Measurements from ENCODE around the gene ZFC3H1. TPM values are rescaled to one million over a fixed set of nuclear protein-coding genes. Genes with fewer than 3 reads are reported as not detected.

Gene ZFC3H1
- total RNA-seq, 3 donors from 2014 or later (not counting 1 experiment from before 2014, with no cell fraction given), result 158 to 164 (median 164) TPM

DNA sequence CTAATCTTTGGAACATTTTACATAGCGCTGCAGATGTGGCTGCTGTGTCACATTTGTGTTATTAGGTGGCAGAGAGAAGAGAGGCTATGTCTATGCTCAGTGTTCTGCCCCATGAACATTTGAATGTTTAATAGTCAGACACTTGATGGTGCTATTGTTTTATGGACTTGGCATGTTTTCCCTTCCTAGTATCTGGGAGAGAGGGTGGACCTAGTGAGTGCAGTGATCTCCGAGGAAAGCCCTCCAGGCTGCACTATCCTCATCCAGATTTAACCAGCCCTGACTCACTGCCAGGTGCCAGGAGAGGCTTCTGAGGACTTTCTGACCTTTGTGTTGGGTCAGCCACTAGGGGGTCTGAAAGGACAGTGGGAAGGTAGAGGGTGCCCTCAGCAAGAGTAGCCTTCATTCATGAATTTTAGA lies 24.3 kb downstream of the ZFC3H1 start:
- TF ChIP-seq, protein P1, sequence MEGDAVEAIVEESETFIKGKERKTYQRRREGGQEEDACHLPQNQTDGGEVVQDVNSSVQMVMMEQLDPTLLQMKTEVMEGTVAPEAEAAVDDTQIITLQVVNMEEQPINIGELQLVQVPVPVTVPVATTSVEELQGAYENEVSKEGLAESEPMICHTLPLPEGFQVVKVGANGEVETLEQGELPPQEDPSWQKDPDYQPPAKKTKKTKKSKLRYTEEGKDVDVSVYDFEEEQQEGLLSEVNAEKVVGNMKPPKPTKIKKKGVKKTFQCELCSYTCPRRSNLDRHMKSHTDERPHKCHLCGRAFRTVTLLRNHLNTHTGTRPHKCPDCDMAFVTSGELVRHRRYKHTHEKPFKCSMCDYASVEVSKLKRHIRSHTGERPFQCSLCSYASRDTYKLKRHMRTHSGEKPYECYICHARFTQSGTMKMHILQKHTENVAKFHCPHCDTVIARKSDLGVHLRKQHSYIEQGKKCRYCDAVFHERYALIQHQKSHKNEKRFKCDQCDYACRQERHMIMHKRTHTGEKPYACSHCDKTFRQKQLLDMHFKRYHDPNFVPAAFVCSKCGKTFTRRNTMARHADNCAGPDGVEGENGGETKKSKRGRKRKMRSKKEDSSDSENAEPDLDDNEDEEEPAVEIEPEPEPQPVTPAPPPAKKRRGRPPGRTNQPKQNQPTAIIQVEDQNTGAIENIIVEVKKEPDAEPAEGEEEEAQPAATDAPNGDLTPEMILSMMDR (IDR thresholded peaks at IDR 0.05), result no peak
- H3K9me3 ChIP-seq (ENCODE audit: control insufficient read depth, insufficient read depth, low read length), result no peaks in the 10 kb centered on the region
- no peaks in the 10 kb centered on the region for H3K4me1 ChIP-seq (ENCODE audit: control insufficient read depth, insufficient read depth, low read length)
- peak; percentile 24 to 43 (median 30) for ATAC-seq
- H3K36me3 Mint-ChIP-seq, result peaks cover 22% of the 10 kb centered on the region
- no peak overlapping the region for H3K4me3 ChIP-seq (ENCODE audit: low read length)
- no peak overlapping the region for H3K27ac ChIP-seq (ENCODE audit: low read length)
- no peak overlapping the region for H3K4me3 Mint-ChIP-seq
- no peaks in the 10 kb centered on the region for H3K27me3 Mint-ChIP-seq (ENCODE audit: low read depth in 2 of 2)
- peaks cover 15 to 18% of the 10 kb centered on the region in 2 donors for H3K4me1 Mint-ChIP-seq
- peak in 1 of 2 donors; percentile 14 for DNase-seq
- no peaks in the 10 kb centered on the region for H3K9me3 Mint-ChIP-seq
- peak overlapping the region; percentile 41 to 68 for H3K27ac Mint-ChIP-seq
- H3K27me3 ChIP-seq (ENCODE audit: control insufficient read depth, insufficient read depth, low read length), result no peaks in the 10 kb centered on the region
- intact Hi-C loops (cut with micrococcal nuclease), result no loop called here
- H3K36me3 ChIP-seq (ENCODE audit: control insufficient read depth, insufficient read depth, low read length), result peaks cover 86% of the 10 kb centered on the region
- WGBS (ENCODE audit: insufficient coverage), result 85% methylated on average over 2 of the region's 2 CpGs

DNA sequence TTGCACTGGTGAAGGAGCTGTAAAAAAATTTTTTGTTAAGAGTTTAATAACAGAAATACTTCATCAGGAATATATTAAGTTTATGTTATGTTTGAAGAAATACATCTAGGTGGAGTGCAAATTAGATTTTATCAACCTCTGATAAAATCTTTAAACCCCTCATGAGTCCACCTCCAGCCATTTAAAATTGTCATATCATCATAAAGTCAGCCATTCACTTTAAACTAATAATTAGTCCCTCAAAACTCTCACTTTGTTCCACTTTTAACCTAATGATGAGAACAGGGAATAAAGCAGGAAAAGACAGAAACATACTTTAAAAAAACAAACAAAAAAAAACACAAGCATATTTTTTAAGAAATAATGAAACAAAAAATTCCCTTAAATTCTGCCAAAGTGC lies 25.1 kb downstream of the ZFC3H1 start:
- DNase-seq (no peak), ATAC-seq (no peak)
- H3K4me3 ChIP-seq (ENCODE audit: low read length), result no peak overlapping the region
- no peaks in the 10 kb centered on the region for H3K4me1 ChIP-seq (ENCODE audit: control insufficient read depth, insufficient read depth, low read length)
- Mint-ChIP-seq H3K9me3 (no peaks in the 10 kb centered on the region), H3K36me3 (peaks cover 16% of the 10 kb centered on the region), H3K4me3 (no peak overlapping the region), H3K4me1 (peaks cover 13 to 15% of the 10 kb centered on the region in 2 donors), H3K27ac (peak overlapping the region; percentile 41 to 68), H3K27me3 (ENCODE audit: low read depth in 2 of 2) (no peaks in the 10 kb centered on the region)
- TF ChIP-seq, protein P1 (IDR thresholded peaks at IDR 0.05), result no peak
- H3K27ac ChIP-seq (ENCODE audit: low read length), result no peak overlapping the region
- H3K27me3 ChIP-seq (ENCODE audit: control insufficient read depth, insufficient read depth, low read length), result no peaks in the 10 kb centered on the region
- intact Hi-C loops (cut with micrococcal nuclease), result no loop called here
- peaks cover 86% of the 10 kb centered on the region for H3K36me3 ChIP-seq (ENCODE audit: control insufficient read depth, insufficient read depth, low read length)
- H3K9me3 ChIP-seq (ENCODE audit: control insufficient read depth, insufficient read depth, low read length), result no peaks in the 10 kb centered on the region

DNA sequence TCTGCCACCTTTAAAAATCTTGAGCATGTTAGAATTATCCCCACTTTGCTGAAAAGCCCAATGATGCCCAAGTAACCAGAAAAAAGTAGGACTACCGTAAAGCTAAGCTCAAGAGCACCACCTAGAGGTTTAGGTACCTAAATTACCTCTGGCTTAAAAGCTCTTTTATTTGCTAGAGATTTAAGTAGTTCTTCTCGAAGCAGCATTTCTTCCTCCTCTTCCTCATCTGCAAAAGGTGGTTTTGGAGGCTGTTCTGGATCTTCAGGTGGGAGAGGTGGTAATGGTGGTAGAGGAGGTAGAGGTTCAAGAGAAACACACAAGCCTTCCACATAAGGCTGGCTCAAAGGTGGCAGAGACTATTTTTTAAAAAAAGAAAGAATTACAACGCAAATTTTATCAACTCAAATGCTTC lies 26.9 kb downstream of the ZFC3H1 start:
- H3K36me3 Mint-ChIP-seq, result peaks cover 28% of the 10 kb centered on the region
- Histone ChIP-seq H3K36me3 (ENCODE audit: control insufficient read depth, insufficient read depth, low read length) (peaks cover 87% of the 10 kb centered on the region), H3K4me3 (ENCODE audit: low read length) (no peak overlapping the region), H3K27ac (ENCODE audit: low read length) (no peak overlapping the region), H3K9me3 (ENCODE audit: control insufficient read depth, insufficient read depth, low read length) (no peaks in the 10 kb centered on the region), H3K27me3 (ENCODE audit: control insufficient read depth, insufficient read depth, low read length) (no peaks in the 10 kb centered on the region), H3K4me1 (ENCODE audit: control insufficient read depth, insufficient read depth, low read length) (no peaks in the 10 kb centered on the region)
- ATAC-seq (peak; percentile 66 to 89 (median 76)), DNase-seq (peak in 1 of 2 donors; percentile 80)
- H3K27ac Mint-ChIP-seq, result peak overlapping the region; percentile 72 to 80
- H3K9me3 Mint-ChIP-seq, result no peaks in the 10 kb centered on the region
- no peaks in the 10 kb centered on the region for H3K27me3 Mint-ChIP-seq (ENCODE audit: low read depth in 2 of 2)
- 20% methylated on average over 1 of the region's 3 CpGs for WGBS (ENCODE audit: insufficient coverage)
- TF ChIP-seq, protein P1 (IDR thresholded peaks at IDR 0.05), result peak; percentile 75
- H3K4me3 Mint-ChIP-seq, result no peak overlapping the region
- H3K4me1 Mint-ChIP-seq, result peaks cover 12 to 15% of the 10 kb centered on the region in 2 donors
- intact Hi-C loops (cut with micrococcal nuclease), result loop anchor here (2.0 kb wide), 1 partner anchor 110 kb away; no protein-coding TSS in a partner anchor

DNA sequence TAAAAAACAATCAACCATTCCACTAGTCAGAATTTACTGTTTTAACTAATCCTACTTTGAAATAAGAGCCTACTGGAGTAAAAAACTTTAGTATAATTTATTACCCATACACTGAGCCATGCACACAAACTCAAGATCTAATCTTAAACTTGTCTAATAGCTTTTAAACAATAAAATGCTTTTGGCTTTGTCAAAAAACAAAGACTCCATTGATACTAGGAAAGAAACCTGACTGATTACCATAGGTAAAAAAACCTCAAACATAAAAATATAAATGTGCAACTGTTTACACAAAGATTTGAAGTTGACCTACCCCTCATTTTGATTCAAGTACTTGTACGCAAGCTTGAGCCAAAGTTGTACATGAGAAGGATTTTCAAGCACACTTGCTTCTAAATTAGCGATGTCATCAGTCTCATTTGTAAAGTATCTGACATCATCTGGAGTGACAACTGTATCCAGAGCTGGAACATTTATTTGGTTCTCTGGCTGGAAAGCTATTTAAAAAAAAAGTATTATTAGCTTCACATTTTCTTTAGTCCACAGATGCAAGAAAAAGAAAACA lies 36.1 kb downstream of the ZFC3H1 start:
- WGBS (ENCODE audit: insufficient coverage), result 100% methylated on average over 2 of the region's 2 CpGs
- intact Hi-C loops (cut with micrococcal nuclease), result no loop called here
- no peak overlapping the region for H3K27ac Mint-ChIP-seq
- no peak overlapping the region for H3K4me3 Mint-ChIP-seq
- Histone ChIP-seq H3K36me3 (ENCODE audit: control insufficient read depth, insufficient read depth, low read length) (peaks cover 95% of the 10 kb centered on the region), H3K27me3 (ENCODE audit: control insufficient read depth, insufficient read depth, low read length) (no peaks in the 10 kb centered on the region), H3K27ac (ENCODE audit: low read length) (no peak overlapping the region), H3K4me3 (ENCODE audit: low read length) (no peak overlapping the region), H3K4me1 (ENCODE audit: control insufficient read depth, insufficient read depth, low read length) (no peaks in the 10 kb centered on the region), H3K9me3 (ENCODE audit: control insufficient read depth, insufficient read depth, low read length) (no peaks in the 10 kb centered on the region)
- H3K27me3 Mint-ChIP-seq (ENCODE audit: low read depth in 2 of 2), result no peaks in the 10 kb centered on the region
- TF ChIP-seq, protein P1 (IDR thresholded peaks at IDR 0.05), result no peak
- no peaks in the 10 kb centered on the region for H3K9me3 Mint-ChIP-seq
- DNase-seq, result no peak
- ATAC-seq, result no peak
- peaks cover 24% of the 10 kb centered on the region for H3K36me3 Mint-ChIP-seq
- peaks cover 6 to 15% of the 10 kb centered on the region in 2 donors for H3K4me1 Mint-ChIP-seq
